ENCODE data around the gene BHLHA15.
"Not testable (repeated sequence)": the region's sequence is repeated elsewhere in the genome, so short reads cannot be mapped to it uniquely, and the experiment has no call there.

Gene BHLHA15

DNA sequence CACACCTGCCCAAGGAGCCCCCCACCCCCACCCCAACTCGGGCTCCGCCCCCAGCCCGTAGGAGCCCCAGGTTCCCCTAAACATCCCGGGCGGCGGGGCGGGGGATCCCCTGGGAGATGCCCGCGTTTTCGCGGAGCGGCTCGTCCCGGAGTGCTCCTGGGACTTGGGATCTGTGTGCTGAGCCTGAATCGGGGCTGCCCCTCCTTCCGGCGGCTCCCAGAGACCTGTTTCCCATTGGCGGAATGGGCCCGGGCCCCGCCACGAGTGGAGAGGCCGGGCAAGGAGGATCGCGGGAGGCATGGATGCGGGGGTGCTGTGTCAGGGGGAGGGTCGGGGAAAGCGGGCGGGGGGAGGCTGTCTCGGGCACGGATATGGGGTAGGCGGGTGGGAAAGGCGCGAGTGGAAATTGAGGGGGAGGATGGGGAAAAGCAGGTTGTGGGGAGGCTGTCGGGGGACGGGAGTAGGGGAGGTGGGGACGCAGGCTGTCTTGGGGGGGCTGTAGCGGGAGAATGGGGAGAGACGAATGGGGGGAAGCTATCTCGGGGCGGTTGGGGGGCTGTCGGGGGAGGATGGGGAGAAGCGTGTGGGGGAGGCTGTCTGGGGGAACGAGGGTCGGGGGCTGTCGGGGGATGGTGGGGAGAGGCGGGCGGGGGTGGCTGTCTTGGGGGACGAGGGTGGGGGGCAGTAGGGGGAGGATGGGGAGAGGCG, 572 bp upstream of the BHLHA15 start:
- peak; percentile 76 for DNase-seq (ENCODE audit: low spot score)

- DNase-seq (ENCODE audit: low spot score), result no peak
Observed at GRCh38 chr7:98211676-98212531, 665 bp downstream of the BHLHA15 start.

- DNase-seq (ENCODE audit: low spot score), result no peak
Observed at GRCh38 chr7:98212532-98213041, 1.3 kb downstream of the BHLHA15 start.

DNA sequence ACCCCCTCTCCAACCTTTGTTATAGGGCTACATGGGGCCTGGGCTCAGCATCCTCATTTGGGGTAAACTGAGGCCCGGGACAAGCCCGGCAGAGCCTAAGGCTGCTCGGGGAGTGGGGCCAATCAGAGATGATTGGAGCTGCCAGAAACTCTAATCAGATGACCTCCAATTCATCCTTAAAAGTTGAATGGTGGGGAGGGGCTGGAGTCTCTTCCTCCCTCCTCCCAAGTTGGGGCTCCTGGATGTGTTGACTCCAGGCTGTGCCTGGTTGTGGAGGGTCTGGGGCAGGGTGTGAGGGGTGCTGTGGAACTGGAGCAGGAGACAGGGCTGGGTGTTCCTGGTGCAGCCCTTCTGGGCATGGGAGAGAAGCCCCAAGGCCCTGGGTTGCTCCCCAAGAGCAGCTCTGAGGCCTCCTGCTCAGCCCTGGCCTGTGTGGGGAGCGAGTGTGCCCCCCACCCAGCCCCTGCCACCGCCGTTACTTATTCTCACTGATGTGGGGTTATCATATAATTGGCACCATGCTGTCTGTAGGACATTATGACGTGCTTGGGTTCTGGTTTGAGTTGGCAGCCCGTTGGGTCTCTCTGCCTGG, 2.2 kb downstream of the BHLHA15 start:
- no peak for DNase-seq (ENCODE audit: low spot score)

GRCh38 chr7:98213888-98214810, 2.9 kb downstream of the BHLHA15 start:
- DNase-seq (ENCODE audit: low spot score), result no peak

GRCh38 chr7:98214811-98215321, 3.6 kb downstream of the BHLHA15 start:
- no peak for DNase-seq (ENCODE audit: low spot score)

DNA sequence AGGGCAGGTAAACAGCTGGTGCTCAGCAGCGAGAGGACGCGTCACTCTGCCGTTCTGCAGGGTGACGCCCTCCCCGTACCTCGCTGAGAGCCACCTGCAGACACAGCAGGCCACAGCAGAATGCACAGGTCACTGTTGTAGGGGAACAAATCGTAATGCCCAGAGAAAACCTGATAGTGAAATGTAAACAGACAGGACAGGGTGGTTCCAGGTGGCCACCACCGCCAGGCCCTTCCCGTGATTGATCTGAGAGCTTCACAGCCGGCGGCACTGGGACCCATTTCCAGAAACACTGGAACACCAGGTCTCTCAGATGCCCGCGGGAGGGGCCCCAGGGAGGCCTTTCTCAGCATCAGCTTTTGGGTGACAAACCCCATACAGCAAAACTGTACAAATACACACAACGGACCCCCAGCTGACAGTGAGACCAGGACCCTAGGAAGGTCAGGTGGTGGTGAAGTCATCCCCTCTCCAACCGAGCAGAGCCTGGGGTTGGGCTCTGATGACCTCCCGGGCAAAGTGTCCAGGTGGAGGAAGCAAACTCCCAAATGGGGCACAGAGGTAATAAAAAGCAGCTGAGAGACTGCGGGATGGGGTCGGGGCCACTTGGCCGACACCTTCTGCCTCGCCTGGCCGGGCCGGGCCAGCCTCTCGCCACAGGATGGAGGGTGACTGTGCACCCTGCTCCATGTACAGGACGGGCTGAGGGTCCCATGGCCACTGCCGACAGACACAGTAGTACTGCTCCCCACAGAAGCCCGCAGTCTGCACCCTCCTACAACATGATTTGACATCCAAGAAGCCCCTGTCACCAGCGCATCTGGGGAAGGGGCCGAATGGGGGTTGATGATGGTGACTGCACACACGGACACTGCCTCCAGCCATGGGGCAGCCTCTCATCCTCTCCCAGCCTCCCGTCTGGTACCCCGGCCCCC, 4.6 kb downstream of the BHLHA15 start:
- DNase-seq (ENCODE audit: low spot score), result no peak

DNA sequence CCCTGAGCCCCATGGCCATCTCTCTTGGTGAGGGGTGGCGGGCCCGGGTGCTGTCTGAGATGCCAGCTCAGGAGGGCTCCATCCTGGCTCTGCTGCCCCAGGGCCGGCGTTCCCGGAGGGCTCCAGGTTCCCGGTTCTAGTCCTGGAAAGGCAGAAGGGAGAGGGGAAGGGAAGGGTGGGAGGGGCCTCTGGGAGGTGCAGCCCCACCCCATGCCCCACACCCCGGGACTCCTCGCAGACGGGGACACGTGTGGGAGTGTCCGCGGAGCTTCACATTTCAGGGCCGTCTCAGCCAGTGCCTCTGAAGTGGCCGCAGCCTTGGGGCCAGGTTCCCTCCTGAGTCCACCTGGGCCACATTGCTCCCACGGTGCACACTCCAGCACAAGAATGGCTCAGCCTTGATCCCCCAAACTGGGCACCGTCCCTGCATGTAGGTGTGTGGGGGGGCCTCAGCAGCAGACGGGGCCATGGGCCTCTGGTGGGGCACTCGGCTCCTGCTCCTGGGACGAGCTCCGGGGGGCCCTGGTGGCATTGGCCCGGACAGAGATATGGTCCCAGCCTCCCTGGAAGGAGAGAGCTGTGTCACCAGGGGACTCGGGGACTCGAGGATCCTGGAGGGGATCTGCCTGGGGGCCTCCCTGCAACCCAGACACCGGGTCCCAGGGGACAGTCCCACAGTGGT, 5.8 kb downstream of the BHLHA15 start:
- DNase-seq (ENCODE audit: low spot score), result no peak

DNA sequence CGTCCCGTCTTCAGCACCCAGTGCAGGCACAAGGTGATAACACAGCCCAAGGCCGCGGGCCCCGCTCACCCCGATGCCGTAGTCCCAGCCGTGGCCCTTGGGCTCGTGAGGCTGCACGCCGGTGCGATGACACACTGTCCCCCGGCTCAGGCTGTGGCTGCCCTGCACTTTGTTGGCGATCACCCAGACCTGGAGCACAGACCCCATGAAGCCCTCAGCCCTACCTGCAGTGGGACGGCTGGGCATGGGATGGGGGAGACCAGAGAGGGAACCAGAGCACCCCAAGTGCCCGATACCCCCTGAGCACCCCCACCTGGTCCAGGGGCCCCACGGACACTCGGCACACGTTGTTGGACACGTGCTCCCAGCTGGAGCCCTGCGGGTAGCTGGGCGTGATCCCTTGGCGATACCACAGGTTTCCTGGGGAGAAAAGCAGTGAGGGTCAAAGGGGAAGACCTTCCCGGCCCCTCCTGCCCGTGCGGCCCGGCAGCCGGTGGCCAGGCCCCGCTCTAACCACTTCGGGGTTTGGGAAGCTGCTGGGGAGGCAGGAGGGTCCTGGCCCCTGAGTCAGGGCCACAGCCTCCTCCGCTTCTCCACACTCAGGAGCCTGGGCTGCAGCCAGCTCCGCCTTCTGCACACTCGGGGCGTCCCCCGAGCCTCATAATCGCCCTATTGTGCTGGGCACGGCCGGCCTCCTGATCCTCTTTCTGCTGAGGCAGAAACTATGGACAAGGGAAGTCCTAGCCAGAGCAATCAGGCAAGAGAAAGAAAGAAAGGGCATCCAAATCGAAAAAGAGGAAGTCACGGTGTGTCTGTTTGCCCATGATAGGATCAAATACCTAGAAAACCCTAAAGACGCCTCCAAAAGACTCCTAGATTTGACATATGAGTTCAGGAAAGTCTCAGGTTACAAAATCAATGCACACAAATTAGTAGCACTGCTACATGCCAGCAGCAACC, 6.7 kb downstream of the BHLHA15 start:
- no peak for DNase-seq (ENCODE audit: low spot score)

GRCh38 chr7:98219382-98219781, 8.1 kb downstream of the BHLHA15 start:
- DNase-seq (ENCODE audit: low spot score), result not testable (repeated sequence)

GRCh38 chr7:98221611-98222532, 10.6 kb downstream of the BHLHA15 start:
- DNase-seq (ENCODE audit: low spot score), result no peak

- DNase-seq (ENCODE audit: low spot score), result no peak
Observed at GRCh38 chr7:98222533-98223195, 11.4 kb downstream of the BHLHA15 start.

DNA sequence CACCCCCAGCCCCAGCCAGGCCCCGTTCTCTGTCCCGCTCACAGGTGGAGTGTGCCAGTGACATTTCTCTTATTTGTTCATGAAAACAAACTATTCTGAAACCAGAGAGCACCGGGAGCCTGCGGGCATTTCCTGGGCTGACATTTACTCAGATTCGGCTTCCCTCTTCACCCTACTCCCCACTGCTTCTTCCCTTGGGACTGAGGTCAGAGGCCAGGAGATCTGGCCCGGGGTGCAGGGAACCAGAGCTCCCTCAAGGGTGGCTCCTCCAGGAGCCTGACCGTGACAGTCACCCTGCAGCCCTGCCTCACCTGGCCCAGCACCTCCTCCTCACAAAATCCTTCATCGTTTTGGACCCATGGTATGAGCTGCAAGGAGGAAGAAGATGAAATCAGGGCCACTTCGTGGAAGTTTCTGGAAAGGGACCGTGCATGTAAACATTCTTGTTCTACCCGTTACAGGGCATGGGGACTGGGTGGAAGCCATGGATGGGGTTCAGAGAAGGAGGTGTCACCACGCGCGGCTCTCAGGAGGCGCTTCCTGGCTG, 12.2 kb downstream of the BHLHA15 start:
- no peak for DNase-seq (ENCODE audit: low spot score)

DNA sequence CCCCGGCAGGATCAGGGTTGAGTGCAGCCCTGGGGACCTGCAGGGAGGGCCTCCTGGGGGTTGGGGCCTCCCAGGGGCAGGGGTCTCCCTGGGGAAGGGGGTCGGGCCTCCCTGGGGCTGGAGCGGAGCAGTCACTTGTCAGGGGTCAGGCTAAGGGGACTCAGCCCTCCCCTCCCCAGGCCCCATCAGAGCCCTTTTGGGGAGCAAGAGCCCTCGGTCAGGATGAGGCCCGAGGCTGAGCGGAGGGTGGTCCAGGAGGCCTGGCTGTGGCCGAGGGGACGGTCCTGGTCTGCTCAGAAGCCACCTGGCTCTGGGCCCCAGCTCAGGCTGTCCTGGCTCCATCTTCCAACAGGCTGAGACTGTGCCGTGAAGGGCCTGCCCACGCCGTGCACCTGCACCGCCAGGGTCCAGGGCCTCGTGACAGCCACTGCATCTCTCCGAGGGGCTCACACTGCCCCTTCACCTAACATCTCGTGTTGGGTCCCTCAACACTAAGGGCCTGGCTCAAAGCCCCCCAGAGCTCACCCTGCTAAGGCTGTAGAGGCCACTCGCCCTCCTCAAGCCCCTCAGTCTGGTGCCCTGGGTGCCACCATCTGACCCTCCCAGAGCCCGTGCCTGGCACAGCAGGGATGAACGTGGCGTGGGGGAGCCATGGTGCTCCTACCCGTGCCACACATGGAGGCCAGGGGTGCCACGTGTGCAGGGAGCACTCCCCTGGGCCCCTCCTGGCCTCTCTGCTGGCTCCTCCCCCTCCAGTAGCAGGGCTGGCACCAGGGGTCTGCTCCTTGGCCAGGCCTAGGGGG, 12.9 kb downstream of the BHLHA15 start:
- no peak for DNase-seq (ENCODE audit: low spot score)

GRCh38 chr7:98224701-98225181, 13.5 kb downstream of the BHLHA15 start:
- DNase-seq (ENCODE audit: low spot score), result no peak
